H1 (cell line): Measurements from ENCODE around the gene MAFG. TPM values are rescaled to one million over a fixed set of nuclear protein-coding genes. Genes with fewer than 3 reads are reported as not detected.

Experiments
- NANOG ChIP-seq: IDR thresholded peaks from 2 replicates; pipeline ENCODE4 v1.6.1; 2011; ENCODE audit warnings: low read length, low read depth, mild to moderate bottlenecking, inconsistent platforms; ENCODE audit not compliant: insufficient read depth, poor library complexity, severe bottlenecking
- POU5F1 ChIP-seq: IDR thresholded peaks from 2 replicates; pipeline ENCODE4 v1.6.1; 2011; ENCODE audit warnings: low read depth, mild to moderate bottlenecking, low read length, moderate library complexity
- polyA plus RNA-seq, 7 experiments: library from polyadenylated mRNA; depleted of rRNA in 3 of 7; stranded (reverse) in 5 of 7; unstranded in 2 of 7; fragments of >200 nt in 5 of 7; fragments of 200-250 nt in 2 of 7; gene quantifications; 1 replicate in 5 of 7; 2 replicates in 1 of 7; 4 replicates in 1 of 7; pipeline versions ENCODE4 v1.2.1 to v1.2.3, GENCODE V29; 2011 to 2013; ENCODE audit warnings: missing spikeins in 2 of 7, mixed read lengths in 2 of 7
- total RNA-seq: library from RNA; stranded (reverse); fragmentation: NEBNext Ultra II Directional; extraction: Animal tissue kit (Norgen Biotek cat#: 25700); gene quantifications from 2 replicates; pipeline ENCODE4 v1.2.1, GENCODE V29; 2021
- TF ChIP-seq, protein P1 (sequence below): fragments of 300-600 bp; sonication (generic); IDR thresholded peaks from 2 replicates; pipeline ENCODE4 v1.7.1; 2012; ENCODE audit warnings: low read length, moderate library complexity, mild to moderate bottlenecking, inconsistent platforms; ENCODE audit not compliant: insufficient replicate concordance

The MAFG gene
- total and polyA plus RNA-seq, 2 of the 8 experiments (the other 6 are each of a cell fraction or from before 2014, with no cell fraction given), result 25.5 to 26.9 TPM

DNA sequence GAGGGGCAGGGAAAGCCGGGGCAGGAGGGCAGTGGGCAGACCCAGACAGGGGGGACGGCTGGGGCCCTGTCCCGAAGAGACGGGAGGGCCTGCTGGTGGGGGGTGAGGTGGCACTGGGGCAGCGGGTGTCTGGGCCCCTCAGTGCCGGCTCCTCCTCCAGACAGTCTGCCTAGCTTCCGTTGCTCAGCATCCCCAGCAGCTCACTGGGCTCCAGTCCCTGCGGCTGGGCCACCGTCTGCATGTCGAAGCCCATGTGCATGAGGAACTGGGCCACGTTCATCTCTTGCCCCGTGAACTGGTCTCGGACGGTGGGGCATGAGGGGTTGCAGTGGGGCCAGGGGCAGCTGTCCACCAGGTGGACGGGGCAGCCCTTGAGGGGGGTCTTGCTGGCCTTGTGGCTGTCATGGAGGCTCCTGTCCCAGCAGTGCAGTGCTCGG lies 25.3 kb upstream of the MAFG start (continued):
- TF ChIP-seq, protein P1, sequence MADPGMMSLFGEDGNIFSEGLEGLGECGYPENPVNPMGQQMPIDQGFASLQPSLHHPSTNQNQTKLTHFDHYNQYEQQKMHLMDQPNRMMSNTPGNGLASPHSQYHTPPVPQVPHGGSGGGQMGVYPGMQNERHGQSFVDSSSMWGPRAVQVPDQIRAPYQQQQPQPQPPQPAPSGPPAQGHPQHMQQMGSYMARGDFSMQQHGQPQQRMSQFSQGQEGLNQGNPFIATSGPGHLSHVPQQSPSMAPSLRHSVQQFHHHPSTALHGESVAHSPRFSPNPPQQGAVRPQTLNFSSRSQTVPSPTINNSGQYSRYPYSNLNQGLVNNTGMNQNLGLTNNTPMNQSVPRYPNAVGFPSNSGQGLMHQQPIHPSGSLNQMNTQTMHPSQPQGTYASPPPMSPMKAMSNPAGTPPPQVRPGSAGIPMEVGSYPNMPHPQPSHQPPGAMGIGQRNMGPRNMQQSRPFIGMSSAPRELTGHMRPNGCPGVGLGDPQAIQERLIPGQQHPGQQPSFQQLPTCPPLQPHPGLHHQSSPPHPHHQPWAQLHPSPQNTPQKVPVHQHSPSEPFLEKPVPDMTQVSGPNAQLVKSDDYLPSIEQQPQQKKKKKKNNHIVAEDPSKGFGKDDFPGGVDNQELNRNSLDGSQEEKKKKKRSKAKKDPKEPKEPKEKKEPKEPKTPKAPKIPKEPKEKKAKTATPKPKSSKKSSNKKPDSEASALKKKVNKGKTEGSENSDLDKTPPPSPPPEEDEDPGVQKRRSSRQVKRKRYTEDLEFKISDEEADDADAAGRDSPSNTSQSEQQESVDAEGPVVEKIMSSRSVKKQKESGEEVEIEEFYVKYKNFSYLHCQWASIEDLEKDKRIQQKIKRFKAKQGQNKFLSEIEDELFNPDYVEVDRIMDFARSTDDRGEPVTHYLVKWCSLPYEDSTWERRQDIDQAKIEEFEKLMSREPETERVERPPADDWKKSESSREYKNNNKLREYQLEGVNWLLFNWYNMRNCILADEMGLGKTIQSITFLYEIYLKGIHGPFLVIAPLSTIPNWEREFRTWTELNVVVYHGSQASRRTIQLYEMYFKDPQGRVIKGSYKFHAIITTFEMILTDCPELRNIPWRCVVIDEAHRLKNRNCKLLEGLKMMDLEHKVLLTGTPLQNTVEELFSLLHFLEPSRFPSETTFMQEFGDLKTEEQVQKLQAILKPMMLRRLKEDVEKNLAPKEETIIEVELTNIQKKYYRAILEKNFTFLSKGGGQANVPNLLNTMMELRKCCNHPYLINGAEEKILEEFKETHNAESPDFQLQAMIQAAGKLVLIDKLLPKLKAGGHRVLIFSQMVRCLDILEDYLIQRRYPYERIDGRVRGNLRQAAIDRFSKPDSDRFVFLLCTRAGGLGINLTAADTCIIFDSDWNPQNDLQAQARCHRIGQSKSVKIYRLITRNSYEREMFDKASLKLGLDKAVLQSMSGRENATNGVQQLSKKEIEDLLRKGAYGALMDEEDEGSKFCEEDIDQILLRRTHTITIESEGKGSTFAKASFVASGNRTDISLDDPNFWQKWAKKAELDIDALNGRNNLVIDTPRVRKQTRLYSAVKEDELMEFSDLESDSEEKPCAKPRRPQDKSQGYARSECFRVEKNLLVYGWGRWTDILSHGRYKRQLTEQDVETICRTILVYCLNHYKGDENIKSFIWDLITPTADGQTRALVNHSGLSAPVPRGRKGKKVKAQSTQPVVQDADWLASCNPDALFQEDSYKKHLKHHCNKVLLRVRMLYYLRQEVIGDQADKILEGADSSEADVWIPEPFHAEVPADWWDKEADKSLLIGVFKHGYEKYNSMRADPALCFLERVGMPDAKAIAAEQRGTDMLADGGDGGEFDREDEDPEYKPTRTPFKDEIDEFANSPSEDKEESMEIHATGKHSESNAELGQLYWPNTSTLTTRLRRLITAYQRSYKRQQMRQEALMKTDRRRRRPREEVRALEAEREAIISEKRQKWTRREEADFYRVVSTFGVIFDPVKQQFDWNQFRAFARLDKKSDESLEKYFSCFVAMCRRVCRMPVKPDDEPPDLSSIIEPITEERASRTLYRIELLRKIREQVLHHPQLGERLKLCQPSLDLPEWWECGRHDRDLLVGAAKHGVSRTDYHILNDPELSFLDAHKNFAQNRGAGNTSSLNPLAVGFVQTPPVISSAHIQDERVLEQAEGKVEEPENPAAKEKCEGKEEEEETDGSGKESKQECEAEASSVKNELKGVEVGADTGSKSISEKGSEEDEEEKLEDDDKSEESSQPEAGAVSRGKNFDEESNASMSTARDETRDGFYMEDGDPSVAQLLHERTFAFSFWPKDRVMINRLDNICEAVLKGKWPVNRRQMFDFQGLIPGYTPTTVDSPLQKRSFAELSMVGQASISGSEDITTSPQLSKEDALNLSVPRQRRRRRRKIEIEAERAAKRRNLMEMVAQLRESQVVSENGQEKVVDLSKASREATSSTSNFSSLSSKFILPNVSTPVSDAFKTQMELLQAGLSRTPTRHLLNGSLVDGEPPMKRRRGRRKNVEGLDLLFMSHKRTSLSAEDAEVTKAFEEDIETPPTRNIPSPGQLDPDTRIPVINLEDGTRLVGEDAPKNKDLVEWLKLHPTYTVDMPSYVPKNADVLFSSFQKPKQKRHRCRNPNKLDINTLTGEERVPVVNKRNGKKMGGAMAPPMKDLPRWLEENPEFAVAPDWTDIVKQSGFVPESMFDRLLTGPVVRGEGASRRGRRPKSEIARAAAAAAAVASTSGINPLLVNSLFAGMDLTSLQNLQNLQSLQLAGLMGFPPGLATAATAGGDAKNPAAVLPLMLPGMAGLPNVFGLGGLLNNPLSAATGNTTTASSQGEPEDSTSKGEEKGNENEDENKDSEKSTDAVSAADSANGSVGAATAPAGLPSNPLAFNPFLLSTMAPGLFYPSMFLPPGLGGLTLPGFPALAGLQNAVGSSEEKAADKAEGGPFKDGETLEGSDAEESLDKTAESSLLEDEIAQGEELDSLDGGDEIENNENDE, result no peak
- TF ChIP-seq POU5F1 (no peak), NANOG (no peak)
